LNCaP clone FGC (cell line): ENCODE data around the gene RHEBL1.
A peak's percentile ranks its signal among the peaks of the same experiment; 100 is the strongest.

ENCODE experiments used
- DNase-seq: peaks from one replicate; pipeline ENCODE4 v3.0.0-alpha.2; 2011; ENCODE audit warnings: low read depth
- H3K4me3 ChIP-seq: 2 replicates; pipeline ENCODE4 v1.5.1; 2011; ENCODE audit warnings: mild to moderate bottlenecking, low read depth, low read length, control low read depth
- CTCF ChIP-seq: IDR thresholded peaks from 2 replicates; pipeline ENCODE4 v1.5.1; 2012; ENCODE audit warnings: mild to moderate bottlenecking; ENCODE audit not compliant: control insufficient read depth, insufficient read depth; ENCODE audit errors: extremely low read depth

Gene RHEBL1

GRCh38 chr12:49046129-49046895 lies 23.5 kb downstream of the RHEBL1 start:
- DNase-seq = no peak
- no peak for TF ChIP-seq CTCF
- H3K4me3 ChIP-seq = no peak overlapping the region

- no peak overlapping the region for H3K4me3 ChIP-seq
- no peak for TF ChIP-seq CTCF
- DNase-seq = no peak
Measured at GRCh38 chr12:49044660-49045059, 25.1 kb downstream of the RHEBL1 start.

- TF ChIP-seq CTCF = peak; percentile 75
- no peak for DNase-seq
- H3K4me3 ChIP-seq = no peak overlapping the region
Measured at GRCh38 chr12:49043856-49044258, 25.9 kb downstream of the RHEBL1 start.

- no peak for TF ChIP-seq CTCF
- DNase-seq = no peak
- H3K4me3 ChIP-seq = no peak overlapping the region
Measured at GRCh38 chr12:49043241-49043640, 26.5 kb downstream of the RHEBL1 start.

- TF ChIP-seq CTCF = no peak
- no peak for DNase-seq
- H3K4me3 ChIP-seq = no peak overlapping the region
Measured at GRCh38 chr12:49041881-49042484, 27.8 kb downstream of the RHEBL1 start.

- no peak overlapping the region for H3K4me3 ChIP-seq
- no peak for TF ChIP-seq CTCF
Measured at GRCh38 chr12:49041036-49041880, 28.5 kb downstream of the RHEBL1 start.

More at GRCh38 chr12:49041036-49041880, 28.5 kb downstream of the RHEBL1 start:
- DNase-seq = no peak
